ENCODE measurements around the gene EFEMP2. TPM values are rescaled to one million over a fixed set of nuclear protein-coding genes. Genes with fewer than 3 reads are reported as not detected.
A peak's percentile ranks its signal among the peaks of the same experiment; 100 is the strongest.

EFEMP2 gene
- total and polyA plus RNA-seq, 2 experiments from 2014 or later = 7.4 to 9.4 TPM

- Histone ChIP-seq H2AFZ (no peak overlapping the region), H3K36me3 (ENCODE audit: insufficient read depth) (no peaks in the 10 kb centered on the region; the same call in 1 of the 2 replicates), H3K4me2 (peak overlapping the region; percentile 92), H3K4me1 (ENCODE audit: insufficient read depth) (peaks cover 5% of the 10 kb centered on the region; the same call in 1 of the 2 replicates), H3K9me2 (ENCODE audit: insufficient read depth) (no peaks in the 10 kb centered on the region), H4K20me1 (replicated peaks; ENCODE audit: insufficient read depth) (no peaks in the 10 kb centered on the region), H3K27me3 (ENCODE audit: insufficient read depth) (no peaks in the 10 kb centered on the region), H3F3A (replicated peaks; ENCODE audit: low read depth) (0 out of 2 replicates have a peak, but pooled peaks cover 6% of the 10 kb centered on the region), H3K27ac (ENCODE audit: low read depth) (no peak overlapping the region), H3K79me2 (replicated peaks; ENCODE audit: insufficient read depth) (peaks cover 7% of the 10 kb centered on the region), H3K4me3 (peak overlapping the region; percentile 98)
- H3K27ac Mint-ChIP-seq = no peak overlapping the region
- peaks cover 6% of the 10 kb centered on the region for H3K4me1 Mint-ChIP-seq
- DNase-seq (ENCODE audit: low spot score) (no peak), ATAC-seq (no peak)
- no peaks in the 10 kb centered on the region for H3K9me3 Mint-ChIP-seq
- H3K36me3 Mint-ChIP-seq (ENCODE audit: low read depth) = peaks cover 15% of the 10 kb centered on the region
- peak overlapping the region; percentile 83 for H3K4me3 Mint-ChIP-seq
- H3K27me3 Mint-ChIP-seq (ENCODE audit: insufficient read depth, low read depth, poor library complexity) = peaks cover 20% of the 10 kb centered on the region
- TF ChIP-seq EZH2phosphoT487 (IDR thresholded peaks at IDR 0.05; ENCODE audit: unreplicated experiment) = no peak
- no peak for TF ChIP-seq NANOG (IDR thresholded peaks at IDR 0.05; ENCODE audit: borderline replicate concordance)
- TF ChIP-seq POLR2AphosphoS5 (IDR thresholded peaks at IDR 0.05; ENCODE audit: low read depth) = no peak
- TF ChIP-seq JUNB (IDR thresholded peaks at IDR 0.05; ENCODE audit: unreplicated experiment) = no peak
- TF ChIP-seq STAT1 (IDR thresholded peaks at IDR 0.05; ENCODE audit: unreplicated experiment) = no peak
- no peak for TF ChIP-seq EZH2 (IDR thresholded peaks at IDR 0.05; ENCODE audit: low read depth, unreplicated experiment)
- no peak for TF ChIP-seq ETS1 (IDR thresholded peaks at IDR 0.05)
- TF ChIP-seq REST (IDR thresholded peaks at IDR 0.05; ENCODE audit: unreplicated experiment) = no peak
- no peak for TF ChIP-seq ZNF462 (CRISPR knock-in tag; IDR thresholded peaks at IDR 0.05)
- TF ChIP-seq CTCF (conservative IDR thresholded peaks at IDR 0.05; ENCODE audit: low read depth in 2 of 2) = no peak
- no peak for TF ChIP-seq CREB1 (CRISPR knock-in tag; IDR thresholded peaks at IDR 0.05; ENCODE audit: low read depth)
Measured at GRCh38 chr11:65917434-65918210, 45.0 kb upstream of the EFEMP2 start.

All from GM23338 (cell line).